ENCODE results near the gene SLC22A16. TPM values are rescaled to one million over a fixed set of nuclear protein-coding genes. Genes with fewer than 3 reads are reported as not detected.

SLC22A16 gene
- total RNA-seq, 1 experiment from 2014 or later: not detected

GRCh38 chr6:110385458-110385863 is 91.0 kb downstream of the SLC22A16 start:
- Histone ChIP-seq H3K27me3 (ENCODE audit: insufficient read depth, low read length) (no peaks in the 10 kb centered on the region), H3K9ac (ENCODE audit: low read length) (no peak overlapping the region), H3K4me1 (ENCODE audit: control insufficient read depth in 1 of 2, insufficient read depth in 2 of 2, low read length in 2 of 2) (no peaks in the 10 kb centered on the region), H3K27ac (ENCODE audit: low read depth, low read length) (no peak overlapping the region), H3K36me3 (ENCODE audit: control insufficient read depth in 1 of 2, insufficient read depth in 2 of 2, low read length in 2 of 2) (no peaks in the 10 kb centered on the region), H3K9me2 (ENCODE audit: insufficient read depth) (no peaks in the 10 kb centered on the region), H3K9me3 (ENCODE audit: control insufficient read depth in 1 of 2, insufficient read depth in 1 of 2, low read depth in 1 of 2, low read length in 2 of 2) (no peaks in the 10 kb centered on the region), H3K4me2 (ENCODE audit: low read length) (no peak overlapping the region), H3K4me3 (replicated peaks in 1 of 2; ENCODE audit: low read depth in 1 of 2, low read length in 2 of 2) (no peak overlapping the region), H4K20me1 (ENCODE audit: insufficient read depth) (no peaks in the 10 kb centered on the region), H2AFZ (ENCODE audit: low read depth, low read length, poor library complexity, severe bottlenecking) (no peak overlapping the region), H3K79me2 (ENCODE audit: insufficient read depth, low read length) (no peaks in the 10 kb centered on the region)
- DNase-seq (ENCODE audit: low read depth, low spot score): no peak
- CTCF ChIA-PET: interaction anchor here (1.1 kb wide), 1 partner anchor 346 kb away, joined by 3 read pairs; no protein-coding TSS in a partner anchor
- ATAC-seq: no peak
- BruUV-seq (replicated peaks): no TSS peak
- POLR2A ChIA-PET: no interaction called here
- intact Hi-C loops (cut with micrococcal nuclease): no loop called here
- RAD21 ChIA-PET (ENCODE audit: low non-redundant PET in 1 of 2, low total read pairs in 2 of 2, uncharacterized antibody in 2 of 2, unreplicated experiment in 2 of 2): no interaction called here
- TF ChIP-seq TCF7L2 (IDR thresholded peaks at IDR 0.05; ENCODE audit: borderline replicate concordance, extremely low read depth, insufficient read depth, insufficient read length): no peak
- no peak for TF ChIP-seq FOSL1 (IDR thresholded peaks at IDR 0.05; ENCODE audit: low read depth)

- no peak overlapping the region for H3K4me2 ChIP-seq (ENCODE audit: low read length)
- no TSS peak for BruUV-seq (replicated peaks)
- intact Hi-C loops (cut with micrococcal nuclease): no loop called here
- no peaks in the 10 kb centered on the region for H3K79me2 ChIP-seq (ENCODE audit: insufficient read depth, low read length)
- ATAC-seq (no peak), DNase-seq (ENCODE audit: low read depth, low spot score) (no peak)
- no peaks in the 10 kb centered on the region for H3K36me3 ChIP-seq (ENCODE audit: control insufficient read depth in 1 of 2, insufficient read depth in 2 of 2, low read length in 2 of 2)
- no peaks in the 10 kb centered on the region for H3K9me3 ChIP-seq (ENCODE audit: control insufficient read depth in 1 of 2, insufficient read depth in 1 of 2, low read depth in 1 of 2, low read length in 2 of 2)
- ChIA-PET RAD21 (ENCODE audit: low non-redundant PET in 1 of 2, low total read pairs in 2 of 2, uncharacterized antibody in 2 of 2, unreplicated experiment in 2 of 2) (no interaction called here), CTCF (no interaction called here), POLR2A (no interaction called here)
- H3K9me2 ChIP-seq (ENCODE audit: insufficient read depth): no peaks in the 10 kb centered on the region
- TF ChIP-seq ELF1 (IDR thresholded peaks at IDR 0.05; ENCODE audit: borderline replicate concordance, low read depth) (no peak), YY1 (IDR thresholded peaks at IDR 0.05; ENCODE audit: extremely low read depth, insufficient replicate concordance, low read depth, low read length) (no peak), POLR2AphosphoS5 (IDR thresholded peaks at IDR 0.05; ENCODE audit: low read depth, low read length) (no peak), SIN3A (IDR thresholded peaks at IDR 0.05; ENCODE audit: low read depth) (no peak), ZBTB33 (IDR thresholded peaks at IDR 0.05; ENCODE audit: extremely low read depth, insufficient replicate concordance, low read length) (no peak), ATF3 (IDR thresholded peaks at IDR 0.05) (no peak), CBX3 (IDR thresholded peaks at IDR 0.05; ENCODE audit: low read depth) (no peak)
- H4K20me1 ChIP-seq (ENCODE audit: insufficient read depth): no peaks in the 10 kb centered on the region
- H2AFZ ChIP-seq (ENCODE audit: low read depth, low read length, poor library complexity, severe bottlenecking): no peak overlapping the region
- H3K27ac ChIP-seq (ENCODE audit: low read depth, low read length): no peak overlapping the region
- H3K4me3 ChIP-seq (replicated peaks in 1 of 2; ENCODE audit: low read depth in 1 of 2, low read length in 2 of 2): no peak overlapping the region
- H3K27me3 ChIP-seq (ENCODE audit: insufficient read depth, low read length): no peaks in the 10 kb centered on the region
- H3K4me1 ChIP-seq (ENCODE audit: control insufficient read depth in 1 of 2, insufficient read depth in 2 of 2, low read length in 2 of 2): no peaks in the 10 kb centered on the region
- no peak overlapping the region for H3K9ac ChIP-seq (ENCODE audit: low read length)
Observed at GRCh38 chr6:110378552-110378951, 97.9 kb downstream of the SLC22A16 start.

Other genes with a start within 250 kb of the SLC22A16 start
- not detected for gene METTL24, start 118.3 kb downstream of the SLC22A16 start, total RNA-seq (2021; ENCODE audit: unreplicated experiment)
- not detected for gene DDO, start 61.0 kb downstream of the SLC22A16 start, total RNA-seq (2021; ENCODE audit: unreplicated experiment)

Measured in HCT116 (cell line).